ENCODE results near the gene PNKD.

PNKD gene

DNA sequence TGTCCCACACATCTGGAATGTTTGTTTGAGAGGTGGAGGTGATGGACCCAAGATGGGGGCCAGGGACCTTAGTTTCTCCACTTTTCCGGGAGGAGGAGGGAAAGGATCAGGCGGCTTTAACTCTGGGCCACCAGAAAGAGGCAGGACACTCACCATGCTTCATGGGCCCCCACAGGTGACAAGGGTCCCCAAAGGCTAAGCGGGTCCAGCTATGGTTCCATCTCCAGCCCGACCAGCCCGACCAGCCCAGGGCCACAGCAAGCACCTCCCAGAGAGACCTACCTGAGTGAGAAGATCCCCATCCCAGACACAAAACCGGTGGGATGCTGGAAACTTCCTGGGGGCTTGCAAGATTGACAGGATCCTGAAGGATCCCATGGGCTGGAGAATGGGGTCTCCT lies 112.5 kb downstream of the PNKD start:
- Histone ChIP-seq H3K36me3 (ENCODE audit: control insufficient read depth, insufficient read depth, low read length) (no peaks in the 10 kb centered on the region), H3K4me3 (replicated peaks; ENCODE audit: low read depth, low read length) (no peak overlapping the region), H3K27me3 (replicated peaks; ENCODE audit: control insufficient read depth, insufficient read depth, low read length) (no peaks in the 10 kb centered on the region)
- TF ChIP-seq, protein P1, sequence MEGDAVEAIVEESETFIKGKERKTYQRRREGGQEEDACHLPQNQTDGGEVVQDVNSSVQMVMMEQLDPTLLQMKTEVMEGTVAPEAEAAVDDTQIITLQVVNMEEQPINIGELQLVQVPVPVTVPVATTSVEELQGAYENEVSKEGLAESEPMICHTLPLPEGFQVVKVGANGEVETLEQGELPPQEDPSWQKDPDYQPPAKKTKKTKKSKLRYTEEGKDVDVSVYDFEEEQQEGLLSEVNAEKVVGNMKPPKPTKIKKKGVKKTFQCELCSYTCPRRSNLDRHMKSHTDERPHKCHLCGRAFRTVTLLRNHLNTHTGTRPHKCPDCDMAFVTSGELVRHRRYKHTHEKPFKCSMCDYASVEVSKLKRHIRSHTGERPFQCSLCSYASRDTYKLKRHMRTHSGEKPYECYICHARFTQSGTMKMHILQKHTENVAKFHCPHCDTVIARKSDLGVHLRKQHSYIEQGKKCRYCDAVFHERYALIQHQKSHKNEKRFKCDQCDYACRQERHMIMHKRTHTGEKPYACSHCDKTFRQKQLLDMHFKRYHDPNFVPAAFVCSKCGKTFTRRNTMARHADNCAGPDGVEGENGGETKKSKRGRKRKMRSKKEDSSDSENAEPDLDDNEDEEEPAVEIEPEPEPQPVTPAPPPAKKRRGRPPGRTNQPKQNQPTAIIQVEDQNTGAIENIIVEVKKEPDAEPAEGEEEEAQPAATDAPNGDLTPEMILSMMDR (IDR thresholded peaks at IDR 0.05; ENCODE audit: insufficient read depth, low read length, poor library complexity, severe bottlenecking), result no peak
- no peak for DNase-seq (ENCODE audit: extremely low read depth, insufficient read length)

DNA sequence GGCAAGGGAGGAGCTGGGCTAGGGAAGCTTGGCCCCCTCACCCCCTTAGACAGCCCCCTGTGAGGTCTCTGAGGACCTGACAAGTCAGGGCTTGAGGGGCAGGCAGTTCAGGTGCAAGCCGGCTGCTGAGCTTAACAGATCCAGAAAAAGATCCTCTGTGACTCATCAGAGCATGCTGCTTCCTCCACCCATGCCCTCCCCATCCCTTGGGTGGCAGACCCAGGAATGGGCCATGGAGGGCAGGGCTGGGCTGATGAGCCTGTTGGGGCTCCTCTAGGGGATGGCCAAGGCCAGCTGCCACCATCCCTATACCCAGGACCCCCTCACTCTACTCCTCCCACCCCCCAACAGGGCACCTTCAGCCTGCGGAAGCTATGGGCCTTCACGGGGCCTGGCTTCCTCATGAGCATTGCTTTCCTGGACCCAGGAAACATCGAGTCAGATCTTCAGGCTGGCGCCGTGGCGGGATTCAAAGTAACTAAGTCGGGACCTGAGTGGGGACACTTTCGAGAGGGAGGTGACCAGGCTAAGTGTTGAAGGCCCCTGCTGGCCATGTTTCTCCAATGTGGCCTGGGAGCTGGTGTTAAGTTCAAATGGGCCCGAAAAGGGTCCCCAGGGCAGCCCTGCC lies 113.7 kb downstream of the PNKD start:
- H3K4me3 ChIP-seq (replicated peaks; ENCODE audit: low read depth, low read length), result no peak overlapping the region
- H3K27me3 ChIP-seq (replicated peaks; ENCODE audit: control insufficient read depth, insufficient read depth, low read length), result no peaks in the 10 kb centered on the region
- no peak for DNase-seq (ENCODE audit: extremely low read depth, insufficient read length)
- H3K36me3 ChIP-seq (ENCODE audit: control insufficient read depth, insufficient read depth, low read length), result no peaks in the 10 kb centered on the region
- TF ChIP-seq, protein P1 (IDR thresholded peaks at IDR 0.05; ENCODE audit: insufficient read depth, low read length, poor library complexity, severe bottlenecking), result no peak

DNA sequence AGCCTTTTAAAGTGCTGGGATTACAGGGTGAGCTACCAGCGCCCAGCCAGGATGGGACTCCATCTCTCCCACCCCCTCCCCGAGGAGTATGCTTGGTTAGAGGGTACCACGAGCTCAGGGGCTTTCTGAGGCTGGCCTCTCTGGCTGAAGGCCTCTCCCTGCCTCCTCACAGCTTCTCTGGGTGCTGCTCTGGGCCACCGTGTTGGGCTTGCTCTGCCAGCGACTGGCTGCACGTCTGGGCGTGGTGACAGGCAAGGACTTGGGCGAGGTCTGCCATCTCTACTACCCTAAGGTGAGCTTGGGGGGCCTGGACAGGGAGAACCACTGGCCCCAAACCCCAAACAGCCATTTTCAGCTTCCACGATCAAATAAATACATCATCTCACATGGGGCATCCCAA lies 114.7 kb downstream of the PNKD start:
- no peak overlapping the region for H3K4me3 ChIP-seq (replicated peaks; ENCODE audit: low read depth, low read length)
- H3K36me3 ChIP-seq (ENCODE audit: control insufficient read depth, insufficient read depth, low read length), result no peaks in the 10 kb centered on the region
- DNase-seq (ENCODE audit: extremely low read depth, insufficient read length), result no peak
- TF ChIP-seq, protein P1 (IDR thresholded peaks at IDR 0.05; ENCODE audit: insufficient read depth, low read length, poor library complexity, severe bottlenecking), result no peak
- H3K27me3 ChIP-seq (replicated peaks; ENCODE audit: control insufficient read depth, insufficient read depth, low read length), result no peaks in the 10 kb centered on the region

DNA sequence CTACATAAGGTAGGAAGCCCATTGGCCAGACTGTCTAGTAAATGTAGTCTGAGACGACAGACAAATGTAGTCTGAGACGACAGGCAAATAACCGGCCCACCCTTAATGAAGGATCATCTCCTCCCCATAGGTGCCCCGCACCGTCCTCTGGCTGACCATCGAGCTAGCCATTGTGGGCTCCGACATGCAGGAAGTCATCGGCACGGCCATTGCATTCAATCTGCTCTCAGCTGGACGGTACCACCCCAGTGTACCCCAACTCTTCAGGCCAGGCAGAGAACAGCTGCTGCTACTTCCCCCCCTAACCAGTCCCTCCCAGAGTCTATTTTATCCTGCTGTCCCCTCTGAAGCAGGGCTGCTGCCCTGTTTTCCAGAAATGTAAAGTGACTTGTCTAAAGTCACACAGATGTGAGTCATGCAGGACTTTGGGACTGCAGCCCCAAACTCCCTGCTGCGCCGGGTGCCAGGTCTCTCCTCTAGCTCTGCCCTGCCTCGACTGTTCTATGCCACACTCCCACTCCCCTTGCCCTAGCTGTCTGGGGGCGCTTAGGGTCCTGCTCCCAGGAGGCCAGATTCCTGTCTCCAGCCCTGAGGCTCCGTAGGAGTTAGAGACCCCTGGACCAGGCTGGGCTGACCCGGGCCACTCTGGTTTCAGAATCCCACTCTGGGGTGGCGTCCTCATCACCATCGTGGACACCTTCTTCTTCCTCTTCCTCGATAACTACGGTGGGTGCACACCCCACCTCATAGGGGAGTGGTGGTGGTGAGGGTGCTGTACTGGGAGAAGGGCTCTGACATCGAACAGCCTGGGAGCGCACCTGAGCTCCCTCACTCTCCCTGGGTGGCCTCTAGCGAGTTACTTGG lies 116.4 kb downstream of the PNKD start:
- Histone ChIP-seq H3K36me3 (ENCODE audit: control insufficient read depth, insufficient read depth, low read length) (no peaks in the 10 kb centered on the region), H3K4me3 (replicated peaks; ENCODE audit: low read depth, low read length) (no peak overlapping the region)

DNA sequence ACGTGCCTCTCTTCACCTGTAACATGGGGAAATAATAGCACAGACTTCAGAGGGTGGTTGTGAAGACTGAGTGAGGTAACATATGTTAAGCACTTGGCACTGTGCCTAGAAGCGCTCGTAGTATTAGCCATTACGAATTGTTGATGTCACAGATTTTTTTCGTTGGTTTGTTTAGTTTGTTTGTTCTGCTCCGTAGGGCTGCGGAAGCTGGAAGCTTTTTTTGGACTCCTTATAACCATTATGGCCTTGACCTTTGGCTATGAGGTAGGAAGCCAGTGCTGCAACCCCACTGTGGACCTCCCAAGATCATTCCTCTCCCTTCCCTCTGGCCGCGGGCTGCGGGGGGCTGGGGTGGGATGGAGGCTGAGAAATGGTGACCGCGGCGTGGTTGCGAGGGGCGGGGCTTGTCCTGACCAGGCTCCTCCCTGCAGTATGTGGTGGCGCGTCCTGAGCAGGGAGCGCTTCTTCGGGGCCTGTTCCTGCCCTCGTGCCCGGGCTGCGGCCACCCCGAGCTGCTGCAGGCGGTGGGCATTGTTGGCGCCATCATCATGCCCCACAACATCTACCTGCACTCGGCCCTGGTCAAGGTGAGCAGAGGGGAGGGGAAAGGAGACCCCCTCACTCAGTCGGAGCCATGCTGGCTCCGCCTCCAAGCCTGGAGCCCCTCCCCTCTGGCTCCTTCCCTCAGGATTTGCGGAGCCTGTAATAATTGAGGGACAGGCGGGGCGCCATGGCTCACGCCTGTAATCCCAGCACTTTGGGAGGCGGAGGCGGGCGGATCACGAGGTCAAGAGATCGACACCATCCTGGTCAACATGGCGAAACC lies 117.3 kb downstream of the PNKD start:
- TF ChIP-seq, protein P1 (IDR thresholded peaks at IDR 0.05; ENCODE audit: insufficient read depth, low read length, poor library complexity, severe bottlenecking), result no peak
- peak overlapping the region; percentile 3; the same call in 1 of the 2 replicates for H3K4me3 ChIP-seq (replicated peaks; ENCODE audit: low read depth, low read length)
- no peak for DNase-seq (ENCODE audit: extremely low read depth, insufficient read length)
- H3K36me3 ChIP-seq (ENCODE audit: control insufficient read depth, insufficient read depth, low read length), result no peaks in the 10 kb centered on the region
- H3K27me3 ChIP-seq (replicated peaks; ENCODE audit: control insufficient read depth, insufficient read depth, low read length), result no peaks in the 10 kb centered on the region

More for the DNA sequence above, 116.4 kb downstream of the PNKD start:
- TF ChIP-seq, protein P1 (IDR thresholded peaks at IDR 0.05; ENCODE audit: insufficient read depth, low read length, poor library complexity, severe bottlenecking), result no peak
- no peaks in the 10 kb centered on the region for H3K27me3 ChIP-seq (replicated peaks; ENCODE audit: control insufficient read depth, insufficient read depth, low read length)
- DNase-seq (ENCODE audit: extremely low read depth, insufficient read length), result no peak

All from GM06990 (cell line).